Measurements from ENCODE around the gene CEP350. TPM values are rescaled to one million over a fixed set of nuclear protein-coding genes. Genes with fewer than 3 reads are reported as not detected.

Gene CEP350
- polyA plus RNA-seq, 2 of the 4 experiments (the other 2 are of a cell fraction), result 6.4 to 22.6 TPM

DNA sequence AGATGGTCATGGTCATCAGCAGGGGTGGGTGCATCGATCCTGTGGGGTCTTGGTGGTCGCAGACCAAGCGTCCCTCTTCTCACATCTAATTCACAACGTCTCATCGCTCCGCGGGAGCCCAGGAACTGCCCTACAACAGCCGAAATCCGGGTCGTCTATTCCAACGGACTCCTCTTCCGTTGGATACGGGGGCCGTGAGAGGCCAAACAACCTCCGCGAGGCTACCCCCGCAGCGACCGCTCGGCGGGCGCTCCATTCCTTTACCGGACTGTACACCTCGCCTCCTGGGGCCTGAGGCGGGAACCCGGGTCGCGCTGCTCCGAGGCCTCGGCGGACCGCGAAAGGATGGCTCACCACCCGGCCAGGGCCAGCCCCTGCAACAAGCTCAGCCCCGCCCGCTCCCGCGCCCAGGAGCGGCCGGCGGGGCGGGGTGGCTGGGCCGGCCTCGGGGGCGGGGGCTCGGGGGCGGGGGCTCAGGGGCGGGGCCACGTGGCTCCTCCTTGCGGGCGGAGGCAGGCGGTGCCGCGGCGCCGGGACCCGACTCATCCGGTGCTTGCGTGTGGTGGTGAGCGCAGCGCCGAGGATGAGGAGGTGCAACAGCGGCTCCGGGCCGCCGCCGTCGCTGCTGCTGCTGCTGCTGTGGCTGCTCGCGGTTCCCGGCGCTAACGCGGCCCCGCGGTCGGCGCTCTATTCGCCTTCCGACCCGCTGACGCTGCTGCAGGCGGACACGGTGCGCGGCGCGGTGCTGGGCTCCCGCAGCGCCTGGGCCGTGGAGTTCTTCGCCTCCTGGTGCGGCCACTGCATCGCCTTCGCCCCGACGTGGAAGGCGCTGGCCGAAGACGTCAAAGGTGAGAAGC, 199.9 kb downstream of the CEP350 start, which contains the start of gene QSOX1 (continued):
- no peak for TF ChIP-seq CTCF (IDR thresholded peaks at IDR 0.05)
- TF ChIP-seq ZC3H11A (IDR thresholded peaks at IDR 0.05), result no peak
- peak in 1 of 2 experiments; percentile 80; a peak in 2 of 5 replicates for TF ChIP-seq JUN (IDR thresholded peaks at IDR 0.05)
- TF ChIP-seq, protein P1, sequence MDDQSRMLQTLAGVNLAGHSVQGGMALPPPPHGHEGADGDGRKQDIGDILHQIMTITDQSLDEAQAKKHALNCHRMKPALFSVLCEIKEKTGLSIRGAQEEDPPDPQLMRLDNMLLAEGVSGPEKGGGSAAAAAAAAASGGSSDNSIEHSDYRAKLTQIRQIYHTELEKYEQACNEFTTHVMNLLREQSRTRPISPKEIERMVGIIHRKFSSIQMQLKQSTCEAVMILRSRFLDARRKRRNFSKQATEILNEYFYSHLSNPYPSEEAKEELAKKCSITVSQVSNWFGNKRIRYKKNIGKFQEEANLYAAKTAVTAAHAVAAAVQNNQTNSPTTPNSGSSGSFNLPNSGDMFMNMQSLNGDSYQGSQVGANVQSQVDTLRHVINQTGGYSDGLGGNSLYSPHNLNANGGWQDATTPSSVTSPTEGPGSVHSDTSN (IDR thresholded peaks at IDR 0.05), result peak; percentile 44; the same call in 1 of the 2 replicates
- no peak for TF ChIP-seq NFE2L2 (conservative IDR thresholded peaks at IDR 0.05; ENCODE audit: low read length)

DNA sequence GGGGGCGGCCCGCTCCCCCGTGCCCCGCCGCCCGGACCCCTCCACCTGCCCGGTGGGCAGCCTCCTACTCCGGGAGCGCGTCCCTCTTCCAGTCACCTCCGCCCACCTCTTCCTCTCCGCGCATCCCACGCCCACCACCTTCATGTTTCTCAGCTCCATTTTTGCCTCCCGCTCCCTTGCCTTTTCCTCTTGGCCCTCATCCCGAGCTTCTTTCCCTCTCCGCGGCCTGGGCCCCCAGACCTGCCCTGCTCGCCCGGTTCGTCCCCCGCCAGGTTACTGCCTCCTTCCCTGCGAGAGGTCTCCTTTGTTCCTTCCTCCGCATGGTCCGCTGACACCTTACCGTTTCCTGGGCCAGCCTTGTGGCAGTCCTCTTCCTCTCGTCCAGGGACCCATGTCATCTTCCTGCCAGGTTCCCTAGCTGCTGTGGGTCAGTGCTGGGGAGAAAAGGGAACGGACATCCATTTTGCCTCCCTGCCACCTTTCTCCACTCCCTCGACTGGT, 200.6 kb downstream of the CEP350 start:
- ChIA-PET CTCF (interaction anchor here (1.0 to 7.3 kb wide), 5 partner anchors 13 to 340 kb away, joined by 3 to 70 read pairs (median 4); no protein-coding TSS in a partner anchor), POLR2A (interaction anchor here (0.9 to 2.2 kb wide), 9 partner anchors 12 to 273 kb away, joined by 3 to 12 read pairs (median 4); partner anchors contain the start of genes CEP350, LHX4 and TOR1AIP1)
- Histone ChIP-seq H3K4me3 (peak overlapping the region; percentile 90), H3K4me2 (peak overlapping the region; percentile 80), H3K4me1 (peaks cover 34% of the 10 kb centered on the region), H3K9me3 (no peaks in the 10 kb centered on the region), H3K27ac (peak overlapping the region; percentile 96 to 97)
- FAIRE-seq, result no peak
- 5% methylated on average over 29 of the region's 29 CpGs for WGBS (ENCODE audit: missing lambda C conversion rate)
- ATAC-seq, result peak in 1 of 2 experiments; percentile 55; a peak in 4 of 6 replicates
- TF ChIP-seq HEYL (CRISPR knock-in tag; IDR thresholded peaks at IDR 0.05), result no peak
- TF ChIP-seq EHMT2 (IDR thresholded peaks at IDR 0.05; ENCODE audit: low read depth), result no peak
- TF ChIP-seq PHF8 (IDR thresholded peaks at IDR 0.05; ENCODE audit: borderline replicate concordance, low read depth), result 0 out of 2 replicates have a peak, but pooled peaks have one; percentile 8
- no peak for TF ChIP-seq EP300 (IDR thresholded peaks at IDR 0.05)
- TF ChIP-seq, protein P2, sequence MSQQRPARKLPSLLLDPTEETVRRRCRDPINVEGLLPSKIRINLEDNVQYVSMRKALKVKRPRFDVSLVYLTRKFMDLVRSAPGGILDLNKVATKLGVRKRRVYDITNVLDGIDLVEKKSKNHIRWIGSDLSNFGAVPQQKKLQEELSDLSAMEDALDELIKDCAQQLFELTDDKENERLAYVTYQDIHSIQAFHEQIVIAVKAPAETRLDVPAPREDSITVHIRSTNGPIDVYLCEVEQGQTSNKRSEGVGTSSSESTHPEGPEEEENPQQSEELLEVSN (IDR thresholded peaks at IDR 0.05; ENCODE audit: borderline replicate concordance, low read depth), result no peak
- 0 out of 2 replicates have a peak, but pooled peaks have one; percentile 3 for TF ChIP-seq MAX (IDR thresholded peaks at IDR 0.05)
- TF ChIP-seq NFE2L2 (conservative IDR thresholded peaks at IDR 0.05; ENCODE audit: low read length), result no peak
- peak in 1 of 2 experiments; percentile 28 for DNase-seq (ENCODE audit: low read depth in 1 of 2, low spot score in 1 of 2)

GRCh38 chr1:180156201-180156600, 201.6 kb downstream of the CEP350 start:
- CTCF ChIA-PET, result interaction anchor here (1.8 to 7.3 kb wide), 3 partner anchors 12 to 33 kb away, joined by 4 to 70 read pairs (median 13); no protein-coding TSS in a partner anchor
- FAIRE-seq (no peak), ATAC-seq (no peak), DNase-seq (ENCODE audit: low read depth in 1 of 2, low spot score in 1 of 2) (no peak)
- TF ChIP-seq, protein P3, sequence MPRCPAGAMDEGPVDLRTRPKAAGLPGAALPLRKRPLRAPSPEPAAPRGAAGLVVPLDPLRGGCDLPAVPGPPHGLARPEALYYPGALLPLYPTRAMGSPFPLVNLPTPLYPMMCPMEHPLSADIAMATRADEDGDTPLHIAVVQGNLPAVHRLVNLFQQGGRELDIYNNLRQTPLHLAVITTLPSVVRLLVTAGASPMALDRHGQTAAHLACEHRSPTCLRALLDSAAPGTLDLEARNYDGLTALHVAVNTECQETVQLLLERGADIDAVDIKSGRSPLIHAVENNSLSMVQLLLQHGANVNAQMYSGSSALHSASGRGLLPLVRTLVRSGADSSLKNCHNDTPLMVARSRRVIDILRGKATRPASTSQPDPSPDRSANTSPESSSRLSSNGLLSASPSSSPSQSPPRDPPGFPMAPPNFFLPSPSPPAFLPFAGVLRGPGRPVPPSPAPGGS (IDR thresholded peaks at IDR 0.05), result no peak
- no peak for TF ChIP-seq RCOR1 (IDR thresholded peaks at IDR 0.05; ENCODE audit: low read depth, low read length)
- no peak for TF ChIP-seq ATOH8 (CRISPR knock-in tag; IDR thresholded peaks at IDR 0.05; ENCODE audit: low read depth)
- 97% methylated on average over 4 of the region's 4 CpGs for WGBS (ENCODE audit: missing lambda C conversion rate)
- POLR2A ChIA-PET, result no interaction called here
- H3K27ac ChIP-seq, result no peak overlapping the region
- no peak overlapping the region for H3K4me3 ChIP-seq
- peaks cover 30% of the 10 kb centered on the region for H3K4me1 ChIP-seq
- H3K4me2 ChIP-seq, result peak overlapping the region; percentile 80
- H3K9me3 ChIP-seq, result no peaks in the 10 kb centered on the region

Data from A549 (cell line).